Stimulated activated CD4-positive, alpha-beta T cell treated with anti-CD3 and anti-CD28 coated beads, Interleukin-4, amount 100 ng/mL, for 1 hour (primary cell): ENCODE measurements around the gene VSTM2L.
"Not testable (repeated sequence)": the region's sequence is repeated elsewhere in the genome, so short reads cannot be mapped to it uniquely, and the experiment has no call there.

Experiments used
- DNase-seq: peaks from one replicate; pipeline ENCODE4 v3.0.0-alpha.2; 2020

Gene VSTM2L

GRCh38 chr20:37939701-37940560, 37.0 kb downstream of the VSTM2L start:
- no peak for DNase-seq

DNA sequence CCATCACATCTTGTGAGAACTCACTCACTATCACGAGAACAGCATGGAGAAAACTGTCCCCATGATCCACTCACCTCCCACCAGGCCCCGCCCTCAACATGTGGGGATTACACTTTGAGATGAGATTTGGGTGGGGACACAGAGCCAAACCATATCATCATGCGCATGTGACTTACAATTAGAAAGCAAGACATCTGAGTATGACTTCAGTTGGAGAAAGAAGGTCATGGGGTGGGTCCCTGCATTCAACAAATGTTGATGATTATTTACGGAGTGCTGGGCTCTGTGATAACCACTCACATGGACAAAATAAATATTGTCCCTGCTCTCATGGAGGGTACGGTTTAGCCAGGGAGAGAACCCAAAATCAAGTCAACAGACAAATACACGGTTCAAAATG, 37.9 kb downstream of the VSTM2L start:
- no peak for DNase-seq

DNA sequence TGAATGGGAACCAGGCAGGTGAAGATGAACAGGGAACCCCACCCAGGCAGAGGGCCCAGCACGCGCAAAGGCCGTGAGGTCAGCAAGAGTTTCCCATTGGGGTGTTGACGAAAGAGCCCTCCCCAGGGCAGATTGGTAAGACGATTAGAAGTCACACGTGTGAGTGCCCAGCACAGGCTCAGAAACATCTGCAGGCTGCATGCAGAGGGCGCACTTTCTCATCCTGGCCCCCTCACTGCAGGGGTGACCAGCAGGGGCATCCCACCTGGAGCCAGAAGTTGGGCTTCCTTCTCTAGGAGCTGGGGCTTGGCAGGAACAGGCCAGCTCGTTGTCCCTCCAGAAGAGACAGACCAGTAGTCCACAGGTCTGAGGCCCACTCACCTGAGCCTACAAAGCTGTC, 38.4 kb downstream of the VSTM2L start:
- no peak for DNase-seq

GRCh38 chr20:37941992-37942391, 39.1 kb downstream of the VSTM2L start:
- DNase-seq: no peak

DNA sequence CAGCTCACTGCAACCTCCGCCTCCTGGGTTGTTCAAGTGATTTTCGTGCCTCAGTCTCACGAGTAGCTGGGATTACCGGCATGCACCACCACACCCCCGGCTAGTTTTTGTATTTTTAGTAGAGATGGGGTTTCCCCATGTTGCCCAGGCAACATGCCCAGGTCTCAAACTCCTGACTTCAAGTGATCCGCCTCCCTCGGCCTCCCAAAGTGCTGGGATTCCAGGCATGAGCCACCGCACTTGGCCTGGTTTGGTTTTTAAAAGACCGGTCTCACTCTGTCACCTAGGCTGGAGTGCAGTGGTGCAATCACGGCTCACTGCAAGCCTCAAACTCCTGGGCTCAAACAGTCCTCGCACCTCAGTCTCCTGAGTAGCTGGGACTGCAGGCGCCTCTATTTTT, 40.1 kb downstream of the VSTM2L start:
- no peak for DNase-seq

GRCh38 chr20:37943501-37944455, 40.9 kb downstream of the VSTM2L start:
- DNase-seq: no peak

GRCh38 chr20:37944456-37944981, 41.6 kb downstream of the VSTM2L start:
- DNase-seq: no peak

DNA sequence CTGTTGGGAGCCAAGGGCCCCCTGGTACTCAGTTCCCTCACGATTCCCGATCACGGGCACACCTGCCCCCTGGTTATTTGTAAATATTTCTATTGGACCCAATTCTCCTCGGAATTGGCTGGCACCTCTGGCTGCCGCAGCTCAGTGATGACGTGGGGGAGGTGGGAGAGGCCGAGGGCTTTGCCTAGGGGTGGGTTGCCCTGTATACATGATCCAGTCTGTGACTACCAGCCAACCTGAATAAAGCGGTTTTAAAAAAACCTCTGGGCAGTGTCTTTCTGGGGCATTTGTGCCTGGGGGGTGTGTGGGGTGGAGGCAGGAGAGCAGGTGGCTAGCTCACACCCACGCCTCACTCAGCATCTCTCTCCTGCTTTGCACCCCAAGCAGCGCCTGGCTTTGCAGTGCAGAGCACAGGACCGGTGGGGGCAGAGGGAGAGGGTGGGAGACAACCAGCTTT, 42.2 kb downstream of the VSTM2L start:
- no peak for DNase-seq

DNA sequence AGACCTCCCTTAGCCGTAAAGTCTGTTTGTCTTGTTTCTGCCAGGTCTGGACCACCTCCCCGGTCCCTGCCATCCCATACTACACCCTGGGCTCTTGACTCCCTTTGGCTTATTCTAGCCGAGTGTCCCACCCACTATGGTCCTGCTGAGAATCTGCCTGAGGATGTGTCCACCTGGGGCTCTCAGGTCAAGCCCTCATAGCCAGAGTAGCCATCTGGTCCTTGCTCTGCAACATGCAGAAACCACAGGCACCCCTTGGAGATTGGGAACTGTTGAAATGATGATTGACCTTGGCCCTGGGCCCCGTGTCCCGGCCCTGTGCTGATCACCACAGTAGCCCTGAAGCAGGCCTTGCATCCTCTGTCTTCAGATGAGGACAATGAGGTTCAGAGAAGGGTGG, 44.0 kb downstream of the VSTM2L start:
- no peak for DNase-seq

DNA sequence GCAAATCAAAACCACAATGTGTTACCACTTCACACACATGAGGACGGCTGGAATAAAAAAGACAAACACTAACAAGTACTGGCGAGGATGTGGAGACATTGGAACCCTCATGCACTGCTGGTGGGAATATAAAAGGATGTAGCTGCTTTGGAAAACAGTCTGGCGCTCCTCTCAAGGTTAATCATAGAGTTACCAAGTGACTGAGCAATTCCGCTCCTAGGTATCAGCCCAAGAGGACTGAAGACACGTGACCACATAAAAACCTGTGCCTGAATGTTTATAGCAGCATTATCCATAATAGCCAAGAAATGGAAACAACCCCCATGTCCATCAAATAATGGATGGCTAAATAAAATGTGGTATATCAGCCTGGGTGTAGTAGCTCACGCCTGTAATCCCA, 45.0 kb downstream of the VSTM2L start:
- DNase-seq: no peak

GRCh38 chr20:37948956-37949355, 46.0 kb downstream of the VSTM2L start:
- no peak for DNase-seq

- no peak for DNase-seq
Measured at GRCh38 chr20:37954190-37954589, 51.3 kb downstream of the VSTM2L start.

DNA sequence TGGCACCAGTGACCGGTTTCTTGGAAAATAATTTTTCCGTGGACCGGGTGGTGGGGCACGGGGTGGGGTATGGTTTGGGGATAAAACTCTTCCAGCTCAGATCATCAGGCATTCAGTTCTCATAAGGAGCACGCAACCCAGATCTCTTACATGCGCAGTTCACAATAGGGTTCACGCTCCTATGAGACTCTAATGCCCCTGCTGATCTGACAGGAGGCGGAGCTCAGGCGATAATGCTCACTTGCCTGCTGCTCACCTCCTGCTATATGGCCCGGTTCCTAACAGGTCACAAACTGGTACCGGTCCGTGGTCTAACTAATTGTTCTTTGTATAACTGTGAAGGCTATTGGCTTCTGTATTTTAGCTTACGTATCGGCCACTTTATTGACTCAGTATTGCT, 51.7 kb downstream of the VSTM2L start:
- no peak for DNase-seq

DNA sequence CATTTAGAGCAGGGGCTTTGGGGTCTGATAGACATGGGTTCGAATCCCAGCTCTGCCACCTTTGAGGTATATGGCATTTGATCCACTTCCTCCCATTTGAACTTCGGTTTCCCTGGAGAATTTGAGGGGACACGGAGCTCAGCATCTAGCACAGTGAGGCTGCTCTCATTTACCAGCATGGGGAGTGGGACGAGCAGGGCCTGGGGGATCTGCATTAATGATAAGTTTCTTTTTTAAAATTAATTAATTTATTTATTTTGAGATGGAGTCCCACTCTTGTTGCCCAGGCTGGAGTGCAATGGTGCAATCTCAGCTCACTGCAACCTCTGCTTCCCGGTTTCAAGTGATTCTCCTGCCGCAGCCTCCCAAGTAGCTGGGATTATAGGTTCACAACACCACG, 52.6 kb downstream of the VSTM2L start:
- no peak for DNase-seq

DNA sequence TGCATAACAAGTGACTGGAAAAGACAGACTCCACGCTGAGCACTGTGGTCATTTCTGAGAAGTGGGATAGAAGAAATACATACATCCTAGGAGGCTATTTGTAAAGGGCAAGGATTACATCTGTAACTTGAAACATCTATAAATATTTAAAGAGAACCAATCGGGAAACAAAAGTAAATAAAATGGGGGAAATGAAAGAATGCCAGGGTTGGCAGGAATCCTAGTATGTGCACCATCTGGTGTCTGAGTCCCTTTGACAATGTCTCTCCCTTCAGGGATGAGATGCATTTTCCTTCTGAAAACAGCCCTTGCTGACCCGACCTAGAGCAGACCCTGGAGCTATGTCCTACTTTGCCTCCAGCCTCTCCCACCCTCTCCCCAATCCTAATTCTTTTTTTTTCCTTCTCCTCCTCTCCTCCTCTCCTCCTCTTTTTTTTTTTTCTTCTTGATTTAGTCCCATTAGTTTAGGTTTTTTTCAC, 53.2 kb downstream of the VSTM2L start:
- no peak for DNase-seq

- no peak for DNase-seq
Measured at GRCh38 chr20:37958856-37959520, 56.1 kb downstream of the VSTM2L start.

DNA sequence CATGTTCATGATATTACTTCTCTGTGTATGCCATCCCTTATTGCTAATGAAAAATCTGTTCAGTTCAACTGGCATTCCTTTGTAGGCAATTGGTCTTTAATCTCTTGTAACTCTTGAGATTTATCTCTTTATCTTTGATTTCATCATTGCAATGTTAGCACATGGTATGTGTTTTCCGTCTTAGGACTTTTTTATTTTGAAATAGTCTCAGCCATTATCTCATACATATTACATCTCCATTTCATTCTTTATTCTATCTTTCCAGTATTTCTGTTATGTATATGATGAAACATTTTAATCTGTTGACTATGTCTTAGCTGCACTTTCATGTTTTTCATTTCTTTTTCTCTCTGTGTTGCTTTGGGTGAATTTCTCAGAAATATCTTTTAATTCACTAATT, 58.1 kb downstream of the VSTM2L start:
- DNase-seq: no peak

DNA sequence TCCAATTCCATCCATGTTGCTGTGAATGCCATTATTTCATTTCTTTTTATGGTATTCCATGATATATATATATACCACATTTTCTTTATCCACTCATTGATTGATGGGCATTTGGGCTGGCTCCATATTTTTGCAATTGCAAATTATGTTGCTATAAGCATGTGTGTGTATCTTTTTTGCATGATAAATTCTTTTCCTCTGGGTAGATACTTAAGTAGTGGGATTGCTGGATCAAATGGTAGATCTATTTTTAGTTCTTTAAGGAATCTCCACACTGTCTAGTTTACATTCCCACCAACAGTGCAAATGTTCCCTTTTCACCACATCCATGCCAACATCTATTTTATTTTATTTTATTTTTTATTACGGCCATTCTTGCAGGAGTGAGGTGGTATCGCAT, 60.6 kb downstream of the VSTM2L start:
- DNase-seq: not testable (repeated sequence)

- DNase-seq: no peak
Measured at GRCh38 chr20:37968841-37969401, 66.0 kb downstream of the VSTM2L start.

- no peak for DNase-seq
Measured at GRCh38 chr20:37969949-37970855, 67.3 kb downstream of the VSTM2L start.

- no peak for DNase-seq
Measured at GRCh38 chr20:37970856-37971245, 67.9 kb downstream of the VSTM2L start.
